Measurements from ENCODE around the gene WDFY2. TPM values are rescaled to one million over a fixed set of nuclear protein-coding genes. Genes with fewer than 3 reads are reported as not detected.

WDFY2 gene
- total RNA-seq, 4 donors from 2014 or later: 17.6 to 36.4 (median 22.0) TPM

GRCh38 chr13:51666374-51666773, 82.1 kb downstream of the WDFY2 start:
- no peak for TF ChIP-seq CTCF (IDR thresholded peaks at IDR 0.05; ENCODE audit: low read depth)

GRCh38 chr13:51666839-51667238, 82.6 kb downstream of the WDFY2 start:
- TF ChIP-seq CTCF (IDR thresholded peaks at IDR 0.05; ENCODE audit: low read depth): no peak

GRCh38 chr13:51668580-51669195, 84.4 kb downstream of the WDFY2 start:
- no peak for TF ChIP-seq CTCF (IDR thresholded peaks at IDR 0.05; ENCODE audit: low read depth)

- TF ChIP-seq CTCF (IDR thresholded peaks at IDR 0.05; ENCODE audit: low read depth): no peak
These were observed 88.9 kb downstream of the WDFY2 start for GRCh38 chr13:51673165-51673564.

GRCh38 chr13:51674276-51674675, 90.0 kb downstream of the WDFY2 start:
- TF ChIP-seq CTCF (IDR thresholded peaks at IDR 0.05; ENCODE audit: low read depth): no peak

GRCh38 chr13:51675385-51675784, 91.1 kb downstream of the WDFY2 start:
- TF ChIP-seq CTCF (IDR thresholded peaks at IDR 0.05; ENCODE audit: low read depth): no peak

GRCh38 chr13:51675877-51676276, 91.6 kb downstream of the WDFY2 start:
- no peak for TF ChIP-seq CTCF (IDR thresholded peaks at IDR 0.05; ENCODE audit: low read depth)

All from subcutaneous adipose tissue (tissue), 4 donors.